HL-60 (cell line): ENCODE data around the gene PBX1.
"Not testable (repeated sequence)": the region's sequence is repeated elsewhere in the genome, so short reads cannot be mapped to it uniquely, and the experiment has no call there.

Experiments
- DNase-seq, 2 experiments: peaks; one replicate each; pipeline ENCODE4 v3.0.0-alpha.2; 2010 to 2020; ENCODE audit warnings: low read depth in 1 of 2, low spot score in 1 of 2
- H3K27ac ChIP-seq: fragments of 250-450 bp; sonication (Bioruptor Pico); replicated peaks from 2 replicates; pipeline ENCODE4 v1.5.1; 2020; ENCODE audit warnings: mild to moderate bottlenecking, moderate library complexity
- H3K27me3 ChIP-seq: fragments of 250-450 bp; sonication (Bioruptor Pico); 2 replicates; pipeline ENCODE4 v1.5.1; 2021; ENCODE audit warnings: mild to moderate bottlenecking, moderate library complexity; ENCODE audit not compliant: insufficient read depth, poor library complexity, severe bottlenecking
- H3K4me3 ChIP-seq: replicated peaks from 2 replicates; pipeline ENCODE4 v1.5.1; 2011; ENCODE audit warnings: mild to moderate bottlenecking, control low read depth, low read length; ENCODE audit not compliant: insufficient read depth
- CTCF ChIP-seq: IDR thresholded peaks from one replicate; pipeline ENCODE4 v1.5.1; 2011; ENCODE audit warnings: low read length, control low read depth, inconsistent platforms; ENCODE audit not compliant: insufficient read depth
- GABPA ChIP-seq: IDR thresholded peaks from 2 replicates; pipeline ENCODE4 v1.6.1; 2012; ENCODE audit warnings: low read depth
- POLR2AphosphoS5 ChIP-seq: IDR thresholded peaks from 2 replicates; pipeline ENCODE4 v1.6.1; 2012; ENCODE audit warnings: low read depth
- REST ChIP-seq: IDR thresholded peaks from 2 replicates; pipeline ENCODE4 v1.6.1; 2012; ENCODE audit warnings: low read depth; ENCODE audit not compliant: insufficient replicate concordance
- SPI1 ChIP-seq: IDR thresholded peaks from 2 replicates; pipeline ENCODE4 v1.6.1; 2012; ENCODE audit warnings: low read depth, mild to moderate bottlenecking, borderline replicate concordance

The PBX1 gene

GRCh38 chr1:164649146-164649545 lies 90.2 kb downstream of the PBX1 start:
- Histone ChIP-seq H3K27ac (no peak overlapping the region), H3K27me3 (no peaks in the 10 kb centered on the region), H3K4me3 (no peak overlapping the region)
- TF ChIP-seq POLR2AphosphoS5 = no peak
- TF ChIP-seq GABPA = no peak
- no peak for TF ChIP-seq SPI1
- TF ChIP-seq REST = no peak
- TF ChIP-seq CTCF = no peak
- no peak for DNase-seq

- no peak for DNase-seq
- H3K4me3 ChIP-seq = no peak overlapping the region
- no peak for TF ChIP-seq CTCF
- no peaks in the 10 kb centered on the region for H3K27me3 ChIP-seq
- no peak overlapping the region for H3K27ac ChIP-seq
Measured at GRCh38 chr1:164650531-164650930, 91.5 kb downstream of the PBX1 start.

GRCh38 chr1:164651351-164651951 lies 92.5 kb downstream of the PBX1 start:
- Histone ChIP-seq H3K27ac (no peak overlapping the region), H3K27me3 (no peaks in the 10 kb centered on the region)

GRCh38 chr1:164652969-164653368 lies 94.0 kb downstream of the PBX1 start:
- not testable (repeated sequence) for DNase-seq, H3K27me3 ChIP-seq, H3K27ac ChIP-seq, H3K4me3 ChIP-seq

More at GRCh38 chr1:164651351-164651951, 92.5 kb downstream of the PBX1 start:
- TF ChIP-seq POLR2AphosphoS5 (no peak), CTCF (no peak), SPI1 (no peak), GABPA (no peak)
- H3K4me3 ChIP-seq = no peak overlapping the region
- no peak for DNase-seq

GRCh38 chr1:164653705-164654104 lies 94.7 kb downstream of the PBX1 start:
- TF ChIP-seq POLR2AphosphoS5 (no peak), CTCF (no peak), SPI1 (no peak), GABPA (no peak), REST (no peak)
- Histone ChIP-seq H3K27ac (no peak overlapping the region), H3K4me3 (no peak overlapping the region), H3K27me3 (no peaks in the 10 kb centered on the region)
- DNase-seq = no peak
